Testis (tissue), 2 donors: ENCODE results near the gene ADAP1.

Source experiments
- POLR2A ChIP-seq: fragments of 450-650 bp; IDR thresholded peaks from one replicate; pipeline ENCODE4 v1.6.1; 2017; ENCODE audit warnings: antibody characterized with exemption, mild to moderate bottlenecking, moderate library complexity
- TF ChIP-seq, protein P1 (sequence below), 3 experiments: fragments of 450-650 bp in 2 of 3; fragments of 200-600 bp in 1 of 3; sonication (generic) in 1 of 3; IDR thresholded peaks; one replicate each; pipeline ENCODE4 v1.5.1; 2016 to 2019; ENCODE audit warnings: antibody characterized with exemption in 3 of 3, mild to moderate bottlenecking in 2 of 3, moderate library complexity in 1 of 3

DNA sequence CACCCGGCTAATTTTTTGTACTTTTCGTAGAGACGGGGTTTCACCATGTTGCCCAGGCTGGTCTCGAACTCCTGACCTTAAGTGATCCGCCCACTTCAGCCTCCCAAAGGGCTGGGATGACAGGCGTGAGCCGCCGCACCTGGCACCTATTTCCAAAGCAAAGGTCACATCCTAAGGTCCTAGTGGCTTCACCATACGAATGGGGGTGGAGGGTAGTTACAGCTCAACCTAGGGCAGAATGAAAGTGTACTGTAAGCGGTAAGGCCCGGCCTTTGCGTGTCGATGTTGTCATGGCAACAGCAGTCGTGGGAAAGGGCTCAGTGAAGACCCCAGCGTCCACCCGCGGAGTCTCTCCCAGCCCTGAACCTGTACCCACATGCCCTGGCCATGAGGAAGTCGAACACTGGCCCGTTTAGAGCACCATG lies 22.4 kb upstream of the ADAP1 start:
- TF ChIP-seq, protein P1, sequence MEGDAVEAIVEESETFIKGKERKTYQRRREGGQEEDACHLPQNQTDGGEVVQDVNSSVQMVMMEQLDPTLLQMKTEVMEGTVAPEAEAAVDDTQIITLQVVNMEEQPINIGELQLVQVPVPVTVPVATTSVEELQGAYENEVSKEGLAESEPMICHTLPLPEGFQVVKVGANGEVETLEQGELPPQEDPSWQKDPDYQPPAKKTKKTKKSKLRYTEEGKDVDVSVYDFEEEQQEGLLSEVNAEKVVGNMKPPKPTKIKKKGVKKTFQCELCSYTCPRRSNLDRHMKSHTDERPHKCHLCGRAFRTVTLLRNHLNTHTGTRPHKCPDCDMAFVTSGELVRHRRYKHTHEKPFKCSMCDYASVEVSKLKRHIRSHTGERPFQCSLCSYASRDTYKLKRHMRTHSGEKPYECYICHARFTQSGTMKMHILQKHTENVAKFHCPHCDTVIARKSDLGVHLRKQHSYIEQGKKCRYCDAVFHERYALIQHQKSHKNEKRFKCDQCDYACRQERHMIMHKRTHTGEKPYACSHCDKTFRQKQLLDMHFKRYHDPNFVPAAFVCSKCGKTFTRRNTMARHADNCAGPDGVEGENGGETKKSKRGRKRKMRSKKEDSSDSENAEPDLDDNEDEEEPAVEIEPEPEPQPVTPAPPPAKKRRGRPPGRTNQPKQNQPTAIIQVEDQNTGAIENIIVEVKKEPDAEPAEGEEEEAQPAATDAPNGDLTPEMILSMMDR (IDR thresholded peaks at IDR 0.05), result no peak
- no peak for TF ChIP-seq POLR2A
